HepG2 (cell line): ENCODE results near the gene LINC00237. TPM values are rescaled to one million over a fixed set of nuclear protein-coding genes. Genes with fewer than 3 reads are reported as not detected.
A peak's percentile ranks its signal among the peaks of the same experiment; 100 is the strongest.

Experiments used
- ATAC-seq: fragments of 200-7000 bp; cut with Tn5 transposase; 3 replicates; pipeline ENCODE4 v1.9.1; 2020; ENCODE audit warnings: mild to moderate bottlenecking, moderate library complexity
- BruUV-seq: library from RNA; stranded (reverse); fragments of 400-500 nt; replicated peaks from 2 replicates; lab custom pipeline; 2021; lab: Mats Ljungman, UMichigan
- CTCF ChIA-PET: fragments of 300-600 bp; formaldehyde crosslinking; extraction: SDS; loops from one replicate; lab custom pipeline; 2021; ENCODE audit warnings: low total read pairs, inconsistent platforms, low intra/inter-chr PET ratio; lab: Yijun Ruan, JAX
- POLR2A ChIA-PET: fragments of 350-600 bp; sonication (Branson Sonifier 250); formaldehyde crosslinking; loops from one replicate; lab custom pipeline; 2020; ENCODE audit warnings: antibody characterized with exemption, inconsistent platforms; lab: Yijun Ruan, JAX
- DNase-seq: peaks from one replicate; pipeline ENCODE4 v3.0.0-alpha.2; 2015; ENCODE audit warnings: low spot score
- FAIRE-seq: peaks from 3 replicates; lab custom pipeline; 2011; peaks lifted over from hg19 to GRCh38; lab: Jason Lieb, UNC
- H2AFZ ChIP-seq: one replicate; pipeline ENCODE4 v1.6.1; 2011; ENCODE audit warnings: low read length, inconsistent platforms
- H3K27ac ChIP-seq: fragments of 300-600 bp; 3 replicates; pipeline ENCODE4 v1.8.0; 2011; ENCODE audit warnings: mixed run types, mild to moderate bottlenecking, mixed read lengths, low read length, inconsistent platforms; ENCODE audit not compliant: insufficient read depth; ENCODE audit errors: extremely low read length
- H3K27me3 ChIP-seq, 2 experiments: fragments of 200-600 bp in 1 of 2; 2 replicates in 1 of 2; 3 replicates in 1 of 2; pipeline versions ENCODE4 v1.6.0 to v1.8.0; 2011; ENCODE audit warnings: low read length in 2 of 2, mild to moderate bottlenecking in 2 of 2, moderate library complexity in 2 of 2, inconsistent platforms in 1 of 2; ENCODE audit not compliant: insufficient read depth in 2 of 2, control insufficient read depth in 1 of 2
- H3K36me3 ChIP-seq, 2 experiments: fragments of 200-600 bp in 1 of 2; replicated peaks in 1 of 2; 2 replicates in 1 of 2; 3 replicates in 1 of 2; pipeline versions ENCODE4 v1.5.1 to v1.8.0; 2011; ENCODE audit warnings: low read length in 2 of 2, inconsistent platforms in 1 of 2; ENCODE audit not compliant: insufficient read depth in 2 of 2, control insufficient read depth in 1 of 2
- H3K4me1 ChIP-seq: 2 replicates; pipeline ENCODE4 v1.5.1; 2012; ENCODE audit warnings: low read length, inconsistent platforms; ENCODE audit not compliant: insufficient read depth
- H3K4me2 ChIP-seq: 2 replicates; pipeline ENCODE4 v1.6.0; 2011; ENCODE audit warnings: low read depth, low read length, inconsistent platforms
- H3K4me3 ChIP-seq, 3 experiments: fragments of 200-600 bp in 1 of 3; sonication (generic), shearing (Covaris generic) in 1 of 3; replicated peaks in 1 of 3; 2 replicates each; pipeline ENCODE4 v1.5.1; 2011 to 2016; ENCODE audit warnings: low read length in 3 of 3, inconsistent platforms in 2 of 3, low read depth in 2 of 3, mild to moderate bottlenecking in 2 of 3, control low read depth in 1 of 3, mixed read lengths in 1 of 3; ENCODE audit not compliant: insufficient read depth in 1 of 3
- H3K79me2 ChIP-seq: one replicate; pipeline ENCODE4 v1.6.1; 2011; ENCODE audit warnings: low read length, inconsistent platforms; ENCODE audit not compliant: insufficient read depth
- H3K9ac ChIP-seq: 2 replicates; pipeline ENCODE4 v1.6.0; 2011; ENCODE audit warnings: mild to moderate bottlenecking, low read depth, low read length, inconsistent platforms; ENCODE audit not compliant: insufficient read depth
- H3K9me3 ChIP-seq: 2 replicates; pipeline ENCODE4 v1.5.1; 2012; ENCODE audit warnings: mild to moderate bottlenecking, low read length
- H4K20me1 ChIP-seq: 2 replicates; pipeline ENCODE4 v1.6.0; 2011; ENCODE audit warnings: inconsistent platforms, mild to moderate bottlenecking, low read length, moderate library complexity; ENCODE audit not compliant: insufficient read depth
- HNF4A ChIP-seq: sonication (generic); formaldehyde crosslinking; IDR thresholded peaks from 2 replicates; pipeline ENCODE4 v1.4.0; 2020; ENCODE audit warnings: missing genetic modification reagents
- NAIF1 ChIP-seq: sonication (generic); formaldehyde crosslinking; IDR thresholded peaks from 2 replicates; pipeline ENCODE4 v1.5.0; 2020; ENCODE audit warnings: mild to moderate bottlenecking, missing genetic modification reagents, borderline replicate concordance
- TP53 ChIP-seq: sonication (generic); formaldehyde crosslinking; conservative IDR thresholded peaks from 2 replicates; pipeline ENCODE4 v1.4.0; 2020; ENCODE audit warnings: missing genetic modification reagents
- XRCC5 ChIP-seq: fragments of 200-400 bp; formaldehyde crosslinking; optimal IDR thresholded peaks from 2 replicates; pipeline ENCODE3; 2017; ENCODE audit warnings: mild to moderate bottlenecking, low read length
- ZNF121 ChIP-seq: sonication (generic); formaldehyde crosslinking; IDR thresholded peaks from 2 replicates; pipeline ENCODE4 v1.5.0; 2020; ENCODE audit warnings: mild to moderate bottlenecking, missing genetic modification reagents
- ZNF292 ChIP-seq: sonication (generic); formaldehyde crosslinking; IDR thresholded peaks from 2 replicates; pipeline ENCODE4 v1.8.1; 2022; ENCODE audit warnings: mild to moderate bottlenecking, low read depth, missing genetic modification reagents, borderline replicate concordance
- ZNF644 ChIP-seq: IDR thresholded peaks from 2 replicates; pipeline ENCODE4 v1.6.1; 2016; ENCODE audit warnings: low read depth
- ZNF83 ChIP-seq: sonication (generic); formaldehyde crosslinking; IDR thresholded peaks from 2 replicates; pipeline ENCODE4 v1.4.0; 2020; ENCODE audit warnings: missing genetic modification reagents, mild to moderate bottlenecking, borderline replicate concordance
- WGBS: methylation state at CpG from one replicate; pipeline ENCODE4 v1.1.6; 2017; ENCODE audit warnings: low lambda C conversion rate; 5-methylcytosine and 5-hydroxymethylcytosine counted together
- in situ Hi-C: cut with HindIII; loops from 2 replicates; pipeline ENCODE4 v1.10.0; 2017; ENCODE audit warnings: low pct_unique_long_range_greater_than_20kb; ENCODE audit not compliant: extremely low pct_ligation_motif_present
- intact Hi-C: fragments of 100-400 bp; cut with micrococcal nuclease; formaldehyde crosslinking; loops from one replicate; pipeline ENCODE4 v1.10.0; 2022; ENCODE audit not compliant: unreplicated experiment
- polyA plus RNA-seq, 8 experiments: library from polyadenylated mRNA; depleted of rRNA in 3 of 8; stranded (reverse) in 7 of 8; unstranded in 1 of 8; fragments of >200 nt; fragmentation: Illumina TruSeq in 4 of 8; extraction: Trizol in 4 of 8; gene quantifications; 2 replicates each; pipeline versions ENCODE4 v1.2.1 to v1.2.3, GENCODE V29; 2011 to 2016; ENCODE audit warnings: low read depth in 4 of 8, missing spikeins in 1 of 8, mixed read lengths in 1 of 8; ENCODE audit not compliant: insufficient read depth in 1 of 8
- total RNA-seq, 5 experiments: library from RNA; depleted of rRNA; stranded (reverse); fragments of >200 nt; fragmentation: Illumina TruSeq; extraction: Trizol; gene quantifications; 2 replicates each; pipeline ENCODE4 v1.2.3, GENCODE V29; 2016; ENCODE audit warnings: low read depth in 1 of 5
- TF ChIP-seq, protein P1 (sequence below), 2 experiments: sonication (generic) in 1 of 2; formaldehyde crosslinking in 1 of 2; IDR thresholded peaks; 2 replicates each; pipeline versions ENCODE4 v1.6.1 to v1.9.0; 2014 to 2022; ENCODE audit warnings: antibody characterized with exemption in 1 of 2, borderline replicate concordance in 1 of 2, inconsistent platforms in 1 of 2, low read depth in 1 of 2, missing genetic modification reagents in 1 of 2
- TF ChIP-seq, protein P2 (sequence below): sonication (generic); IDR thresholded peaks from 2 replicates; pipeline ENCODE4 v1.6.1; 2016; ENCODE audit warnings: low read depth, borderline replicate concordance

The LINC00237 gene
- total and polyA plus RNA-seq, 2 of the 13 experiments (the other 11 are each of a cell fraction or from before 2014, with no cell fraction given) = not detected

DNA sequence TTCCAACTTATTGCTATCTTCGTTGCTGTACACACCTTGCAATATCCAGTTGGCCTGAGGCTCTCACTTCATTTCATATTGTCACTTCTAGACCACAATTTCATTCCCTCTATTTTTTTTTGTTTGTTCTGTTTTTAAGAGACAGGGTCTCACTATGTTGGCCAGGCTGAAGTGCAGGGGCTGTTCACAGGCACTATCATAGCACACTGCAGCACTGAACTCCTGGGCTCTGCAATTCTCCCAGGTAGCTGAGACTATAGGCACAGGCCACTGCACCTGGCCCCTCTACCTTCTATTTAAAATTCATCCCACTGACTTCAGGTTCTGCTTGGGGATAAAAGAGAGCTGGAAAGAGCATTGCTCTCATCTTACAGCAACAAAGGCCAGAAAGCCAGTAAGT, 4.7 kb upstream of the LINC00237 start:
- Histone ChIP-seq H3K36me3 (no peaks in the 10 kb centered on the region), H3K27ac (no peak overlapping the region), H3K4me1 (no peaks in the 10 kb centered on the region), H4K20me1 (no peaks in the 10 kb centered on the region), H3K4me2 (no peak overlapping the region), H2AFZ (no peak overlapping the region), H3K9ac (no peak overlapping the region), H3K79me2 (no peaks in the 10 kb centered on the region), H3K4me3 (no peak overlapping the region), H3K9me3 (no peaks in the 10 kb centered on the region), H3K27me3 (no peaks in the 10 kb centered on the region; a peak in 1 of 5 replicates)
- in situ Hi-C loops (no loop called here), intact Hi-C loops (no loop called here)
- 76% methylated on average over 1 of the region's 1 CpG for WGBS
- TF ChIP-seq ZNF121 = 0 out of 2 replicates have a peak, but pooled peaks have one; percentile 53
- no peak for TF ChIP-seq TP53 (CRISPR knock-in tag)
- no peak for ATAC-seq
- ChIA-PET CTCF (no interaction called here), POLR2A (no interaction called here)
- BruUV-seq = no TSS peak
- no peak for FAIRE-seq
- no peak for DNase-seq

DNA sequence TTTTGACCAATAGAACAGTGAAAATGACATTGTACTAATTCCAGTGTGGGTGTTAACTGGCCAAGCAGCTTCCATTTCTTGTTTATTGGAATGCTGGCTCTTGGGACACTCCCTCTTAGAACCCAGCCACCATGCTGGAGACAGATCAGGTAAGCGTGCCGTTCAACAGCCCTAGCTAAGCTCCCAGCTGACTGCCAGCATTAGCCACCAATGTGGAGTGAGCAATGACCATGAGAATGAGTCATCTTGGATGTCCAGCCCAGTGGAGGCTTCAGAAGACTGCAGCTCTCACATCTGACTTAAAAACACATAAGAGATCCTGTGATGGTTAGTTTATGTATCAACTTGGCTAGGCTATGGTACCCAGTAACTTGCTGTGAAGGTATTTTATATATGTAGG, 3.0 kb upstream of the LINC00237 start:
- H3K4me3 ChIP-seq = no peak overlapping the region
- H2AFZ ChIP-seq = no peak overlapping the region
- no peaks in the 10 kb centered on the region for H4K20me1 ChIP-seq
- intact Hi-C loops (no loop called here), in situ Hi-C loops (no loop called here)
- no peaks in the 10 kb centered on the region for H3K79me2 ChIP-seq
- H3K4me1 ChIP-seq = no peaks in the 10 kb centered on the region
- H3K27me3 ChIP-seq = no peaks in the 10 kb centered on the region; a peak in 1 of 5 replicates
- ChIA-PET POLR2A (no interaction called here), CTCF (no interaction called here)
- no peak overlapping the region for H3K4me2 ChIP-seq
- no TSS peak for BruUV-seq
- H3K9me3 ChIP-seq = no peaks in the 10 kb centered on the region
- peak; percentile 77 for ATAC-seq
- WGBS = 28% methylated on average over 2 of the region's 2 CpGs
- DNase-seq = peak; percentile 44
- H3K9ac ChIP-seq = no peak overlapping the region
- H3K36me3 ChIP-seq = no peaks in the 10 kb centered on the region
- no peak for FAIRE-seq
- H3K27ac ChIP-seq = no peak overlapping the region
- TF ChIP-seq HNF4A (CRISPR knock-in tag) (no peak), ZNF83 (CRISPR knock-in tag) (no peak), ZNF644 (CRISPR knock-in tag) (peak; percentile 76; the same call in 1 of the 2 replicates), ZNF292 (CRISPR knock-in tag) (no peak), XRCC5 (peak; percentile 29), NAIF1 (CRISPR knock-in tag) (no peak)
- TF ChIP-seq, protein P1, sequence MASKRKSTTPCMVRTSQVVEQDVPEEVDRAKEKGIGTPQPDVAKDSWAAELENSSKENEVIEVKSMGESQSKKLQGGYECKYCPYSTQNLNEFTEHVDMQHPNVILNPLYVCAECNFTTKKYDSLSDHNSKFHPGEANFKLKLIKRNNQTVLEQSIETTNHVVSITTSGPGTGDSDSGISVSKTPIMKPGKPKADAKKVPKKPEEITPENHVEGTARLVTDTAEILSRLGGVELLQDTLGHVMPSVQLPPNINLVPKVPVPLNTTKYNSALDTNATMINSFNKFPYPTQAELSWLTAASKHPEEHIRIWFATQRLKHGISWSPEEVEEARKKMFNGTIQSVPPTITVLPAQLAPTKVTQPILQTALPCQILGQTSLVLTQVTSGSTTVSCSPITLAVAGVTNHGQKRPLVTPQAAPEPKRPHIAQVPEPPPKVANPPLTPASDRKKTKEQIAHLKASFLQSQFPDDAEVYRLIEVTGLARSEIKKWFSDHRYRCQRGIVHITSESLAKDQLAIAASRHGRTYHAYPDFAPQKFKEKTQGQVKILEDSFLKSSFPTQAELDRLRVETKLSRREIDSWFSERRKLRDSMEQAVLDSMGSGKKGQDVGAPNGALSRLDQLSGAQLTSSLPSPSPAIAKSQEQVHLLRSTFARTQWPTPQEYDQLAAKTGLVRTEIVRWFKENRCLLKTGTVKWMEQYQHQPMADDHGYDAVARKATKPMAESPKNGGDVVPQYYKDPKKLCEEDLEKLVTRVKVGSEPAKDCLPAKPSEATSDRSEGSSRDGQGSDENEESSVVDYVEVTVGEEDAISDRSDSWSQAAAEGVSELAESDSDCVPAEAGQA (IDR thresholded peaks at IDR 0.05; ENCODE audit: low read depth) = no peak
- TF ChIP-seq, protein P1 (CRISPR knock-in tag; IDR thresholded peaks at IDR 0.05; ENCODE audit: borderline replicate concordance) = no peak
- TF ChIP-seq, protein P2, sequence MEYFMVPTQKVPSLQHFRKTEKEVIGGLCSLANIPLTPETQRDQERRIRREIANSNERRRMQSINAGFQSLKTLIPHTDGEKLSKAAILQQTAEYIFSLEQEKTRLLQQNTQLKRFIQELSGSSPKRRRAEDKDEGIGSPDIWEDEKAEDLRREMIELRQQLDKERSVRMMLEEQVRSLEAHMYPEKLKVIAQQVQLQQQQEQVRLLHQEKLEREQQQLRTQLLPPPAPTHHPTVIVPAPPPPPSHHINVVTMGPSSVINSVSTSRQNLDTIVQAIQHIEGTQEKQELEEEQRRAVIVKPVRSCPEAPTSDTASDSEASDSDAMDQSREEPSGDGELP = peak; percentile 56; the same call in 1 of the 2 replicates
